Measurements from ENCODE around the gene NT5DC3. TPM values are rescaled to one million over a fixed set of nuclear protein-coding genes. Genes with fewer than 3 reads are reported as not detected.

The NT5DC3 gene
- total and polyA plus RNA-seq, 2 of the 13 experiments (the other 11 are each of a cell fraction or from before 2014, with no cell fraction given): 3.2 to 6.6 TPM

GRCh38 chr12:103805655-103806360 is 35.2 kb downstream of the NT5DC3 start:
- in situ Hi-C loops (cut with HindIII; ENCODE audit: extremely low pct_ligation_motif_present, low pct_unique_long_range_greater_than_20kb) (no loop called here), intact Hi-C loops (cut with micrococcal nuclease; ENCODE audit: unreplicated experiment) (no loop called here)
- H3K9me3 ChIP-seq (ENCODE audit: low read length): no peaks in the 10 kb centered on the region
- peaks cover 47% of the 10 kb centered on the region for H3K4me1 ChIP-seq (ENCODE audit: insufficient read depth, low read length)
- WGBS (ENCODE audit: low lambda C conversion rate): 94% methylated on average over 5 of the region's 5 CpGs
- no peak overlapping the region for H3K4me2 ChIP-seq (ENCODE audit: low read depth, low read length)
- ChIA-PET POLR2A (no interaction called here), CTCF (ENCODE audit: low intra/inter-chr PET ratio, low total read pairs) (no interaction called here)
- TF ChIP-seq ZNF781 (CRISPR knock-in tag; IDR thresholded peaks at IDR 0.05; ENCODE audit: borderline replicate concordance, not compliant biosample characterization) (no peak), ZMYM2 (CRISPR knock-in tag; IDR thresholded peaks at IDR 0.05) (0 out of 2 replicates have a peak, but pooled peaks have one; percentile 28)
- H3K27me3 ChIP-seq (ENCODE audit: control insufficient read depth in 1 of 2, insufficient read depth in 2 of 2, low read length in 2 of 2): no peaks in the 10 kb centered on the region
- H3K36me3 ChIP-seq (replicated peaks in 1 of 2; ENCODE audit: control insufficient read depth in 1 of 2, insufficient read depth in 2 of 2, low read length in 2 of 2): peaks cover 7 to 12% of the 10 kb centered on the region in 2 experiments; a peak in 4 of 5 replicates
- H3K79me2 ChIP-seq (ENCODE audit: insufficient read depth, low read length): no peaks in the 10 kb centered on the region
- no peak overlapping the region for H3K9ac ChIP-seq (ENCODE audit: insufficient read depth, low read depth, low read length)
- H2AFZ ChIP-seq (ENCODE audit: low read length): no peak overlapping the region
- FAIRE-seq: no peak
- no peak overlapping the region for H3K4me3 ChIP-seq (replicated peaks in 1 of 3; ENCODE audit: insufficient read depth in 1 of 3, low read depth in 2 of 3, low read length in 3 of 3)
- BruUV-seq (replicated peaks): no TSS peak
- no peaks in the 10 kb centered on the region; the same call in 1 of the 2 replicates for H4K20me1 ChIP-seq (ENCODE audit: insufficient read depth, low read length)
- no peak for DNase-seq (ENCODE audit: low spot score)
- no peak overlapping the region for H3K27ac ChIP-seq (ENCODE audit: extremely low read length, insufficient read depth, low read length)
- no peak for ATAC-seq

- in situ Hi-C loops (cut with HindIII; ENCODE audit: extremely low pct_ligation_motif_present, low pct_unique_long_range_greater_than_20kb): no loop called here
- no peak overlapping the region for H3K27ac ChIP-seq (ENCODE audit: extremely low read length, insufficient read depth, low read length)
- H2AFZ ChIP-seq (ENCODE audit: low read length): no peak overlapping the region
- ChIA-PET CTCF (ENCODE audit: low intra/inter-chr PET ratio, low total read pairs) (no interaction called here), POLR2A (no interaction called here)
- TF ChIP-seq ZNF768 (CRISPR knock-in tag; IDR thresholded peaks at IDR 0.05) (peak; percentile 40; the same call in 1 of the 2 replicates), CENPT (CRISPR knock-in tag; IDR thresholded peaks at IDR 0.05; ENCODE audit: low read depth) (no peak)
- no peak for FAIRE-seq
- peaks cover 4 to 7% of the 10 kb centered on the region in 2 experiments; a peak in 4 of 5 replicates for H3K36me3 ChIP-seq (replicated peaks in 1 of 2; ENCODE audit: control insufficient read depth in 1 of 2, insufficient read depth in 2 of 2, low read length in 2 of 2)
- no peaks in the 10 kb centered on the region for H3K9me3 ChIP-seq (ENCODE audit: low read length)
- DNase-seq (ENCODE audit: low spot score): no peak
- H3K79me2 ChIP-seq (ENCODE audit: insufficient read depth, low read length): no peaks in the 10 kb centered on the region
- H3K4me3 ChIP-seq (replicated peaks in 1 of 3; ENCODE audit: insufficient read depth in 1 of 3, low read depth in 2 of 3, low read length in 3 of 3): no peak overlapping the region
- no peaks in the 10 kb centered on the region for H3K27me3 ChIP-seq (ENCODE audit: control insufficient read depth in 1 of 2, insufficient read depth in 2 of 2, low read length in 2 of 2)
- no peak for ATAC-seq
- no TSS peak for BruUV-seq (replicated peaks)
- no peaks in the 10 kb centered on the region for H4K20me1 ChIP-seq (ENCODE audit: insufficient read depth, low read length)
- H3K4me2 ChIP-seq (ENCODE audit: low read depth, low read length): no peak overlapping the region
- peaks cover 55% of the 10 kb centered on the region for H3K4me1 ChIP-seq (ENCODE audit: insufficient read depth, low read length)
- H3K9ac ChIP-seq (ENCODE audit: insufficient read depth, low read depth, low read length): no peak overlapping the region
- WGBS (ENCODE audit: low lambda C conversion rate): 100% methylated on average over 1 of the region's 1 CpG
- intact Hi-C loops (cut with micrococcal nuclease; ENCODE audit: unreplicated experiment): loop anchor here (5.0 kb wide), 1 partner anchor 33 kb away; no protein-coding TSS in a partner anchor
These were observed 37.2 kb downstream of the NT5DC3 start for GRCh38 chr12:103803847-103804246.

All from HepG2 (cell line).